LoVo (cell line): ENCODE measurements around the gene PTPRG.
"Not testable (repeated sequence)": the region's sequence is repeated elsewhere in the genome, so short reads cannot be mapped to it uniquely, and the experiment has no call there.

ENCODE experiments used
- DNase-seq: peaks from one replicate; pipeline ENCODE4 v3.0.0-alpha.2; 2016; ENCODE audit warnings: low spot score

PTPRG gene

GRCh38 chr3:61725851-61726333, 164.5 kb downstream of the PTPRG start:
- DNase-seq, result peak; percentile 45

- DNase-seq, result no peak
Observed at GRCh38 chr3:61727435-61727834, 166.1 kb downstream of the PTPRG start.

DNA sequence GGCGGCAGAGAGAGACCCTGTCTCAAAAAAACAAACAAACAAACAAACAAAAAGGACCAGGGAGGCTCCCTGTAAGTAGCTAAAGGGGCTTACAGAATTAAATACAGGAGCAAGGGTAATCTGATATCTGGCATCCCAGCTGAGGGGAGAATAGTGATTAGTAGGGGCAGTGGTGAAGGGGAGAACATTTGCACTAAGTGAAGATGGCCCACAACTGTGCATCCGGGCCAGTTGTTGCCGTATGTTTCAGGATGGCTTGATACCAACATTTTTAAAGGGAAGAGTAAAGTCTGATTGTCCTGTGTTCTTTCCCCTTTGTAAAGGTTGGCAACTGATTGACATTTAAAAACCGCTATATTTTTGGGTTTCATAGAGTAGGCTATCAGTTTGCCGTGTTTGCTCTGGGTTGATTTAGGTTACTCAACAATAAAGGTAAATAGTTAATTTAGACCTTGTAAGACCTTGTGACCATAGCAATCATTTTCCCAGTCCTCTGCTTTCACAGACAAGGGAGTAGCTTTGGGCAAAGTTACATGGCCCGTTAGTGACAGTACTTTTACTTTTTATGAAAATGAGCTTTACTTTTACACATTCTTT, 167.8 kb downstream of the PTPRG start:
- DNase-seq, result no peak

DNA sequence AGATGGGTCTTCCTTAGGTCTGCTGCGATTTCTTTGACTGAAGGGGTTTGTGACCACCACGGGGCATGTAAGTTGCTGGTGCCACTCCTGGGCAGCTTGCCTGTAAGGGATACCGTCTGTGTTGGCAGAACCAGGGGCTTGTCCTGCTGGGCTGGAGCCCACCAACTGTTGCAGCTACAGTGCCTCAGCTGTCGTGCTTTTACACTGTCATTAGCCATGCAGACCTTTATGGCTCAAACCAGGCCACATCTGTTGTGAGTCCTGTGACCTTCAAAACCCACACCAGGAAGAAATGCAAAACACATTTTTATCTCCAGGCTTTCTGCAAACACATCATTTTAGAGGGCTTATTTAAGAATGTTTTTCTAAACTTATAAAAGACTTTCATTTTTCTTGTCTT, 168.7 kb downstream of the PTPRG start:
- DNase-seq, result no peak

- no peak for DNase-seq
Observed at GRCh38 chr3:61730577-61731231, 169.3 kb downstream of the PTPRG start.

GRCh38 chr3:61733000-61733399, 171.6 kb downstream of the PTPRG start:
- no peak for DNase-seq

DNA sequence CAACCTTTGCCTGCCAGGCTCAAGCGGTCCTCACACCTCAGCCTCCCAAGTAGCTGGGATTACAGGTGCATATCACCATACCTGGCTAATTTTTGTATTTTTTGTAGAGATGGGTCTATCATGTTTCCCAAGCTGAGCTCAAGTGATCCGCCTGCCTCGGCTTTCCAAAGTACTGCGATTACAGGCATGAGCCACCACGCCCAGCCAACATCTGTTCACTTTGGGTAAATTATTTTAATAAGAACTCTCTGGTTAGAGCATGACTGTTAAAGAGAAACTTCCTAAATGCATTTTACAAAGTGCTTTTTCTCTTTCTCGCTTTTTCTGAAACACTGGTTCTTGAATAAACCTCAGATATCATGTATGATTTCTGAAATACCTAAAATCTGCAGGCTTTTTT, 172.5 kb downstream of the PTPRG start:
- no peak for DNase-seq

DNA sequence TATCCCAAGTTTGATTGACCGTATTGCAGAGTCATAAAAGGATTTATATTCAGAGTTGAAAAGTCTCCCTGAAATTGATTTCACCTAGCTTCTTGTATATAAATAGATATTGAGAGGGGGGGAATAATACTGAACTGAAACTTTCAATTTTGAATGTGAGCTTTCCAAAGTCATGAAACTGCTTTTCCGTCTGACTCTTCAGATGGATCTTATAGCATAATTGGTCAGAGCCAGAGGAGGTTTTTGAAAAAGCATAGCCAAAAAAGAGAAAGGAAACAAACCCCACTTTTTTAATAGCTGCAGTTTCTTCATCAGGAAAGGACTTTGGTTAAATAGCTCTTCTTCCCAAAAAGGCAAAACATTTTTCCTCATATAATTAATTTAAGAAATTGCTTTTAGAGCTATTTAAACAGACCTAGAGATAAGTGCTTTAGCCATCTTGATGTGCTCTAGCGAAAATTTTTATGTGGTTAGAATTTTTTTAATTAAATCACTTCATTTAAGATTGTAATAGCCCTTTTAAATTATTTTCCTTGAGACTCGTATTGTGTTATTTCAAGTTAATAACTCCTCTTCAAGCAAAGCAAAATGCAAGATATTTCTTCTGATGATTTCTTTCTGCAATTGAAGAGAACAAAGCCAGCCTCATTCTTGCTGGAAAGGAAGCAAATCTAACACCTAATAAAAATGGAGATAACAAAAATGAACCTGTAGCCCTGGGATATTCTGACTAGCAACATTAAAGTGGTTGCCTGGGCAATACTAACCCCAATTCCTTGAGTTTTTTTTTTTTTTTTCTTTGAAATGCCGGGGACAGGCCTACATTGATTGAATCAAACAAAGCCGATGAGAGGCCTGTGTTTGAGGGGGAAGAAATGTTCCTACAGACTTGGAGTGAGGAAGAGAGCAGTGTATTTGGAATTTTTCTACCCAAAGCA, 173.6 kb downstream of the PTPRG start:
- no peak for DNase-seq

DNA sequence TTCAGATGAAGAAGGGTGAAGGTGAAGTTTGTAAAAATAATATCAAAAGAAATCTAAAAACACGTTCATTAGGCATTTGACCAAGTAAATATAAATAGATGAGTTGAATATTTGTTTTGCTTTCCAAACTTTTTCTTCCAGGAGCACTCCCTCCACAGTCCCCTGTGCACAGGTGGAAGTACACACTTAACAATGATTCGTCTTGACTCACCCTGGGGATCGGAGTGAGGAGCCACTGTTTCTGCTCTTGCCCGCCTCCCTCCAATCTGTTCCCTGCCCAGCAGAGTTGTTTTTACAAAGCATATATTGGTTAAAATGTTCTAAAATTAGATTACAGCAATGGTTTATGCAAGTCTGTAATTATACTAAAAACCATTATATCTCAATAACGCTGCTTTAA, 175.1 kb downstream of the PTPRG start:
- DNase-seq, result no peak

DNA sequence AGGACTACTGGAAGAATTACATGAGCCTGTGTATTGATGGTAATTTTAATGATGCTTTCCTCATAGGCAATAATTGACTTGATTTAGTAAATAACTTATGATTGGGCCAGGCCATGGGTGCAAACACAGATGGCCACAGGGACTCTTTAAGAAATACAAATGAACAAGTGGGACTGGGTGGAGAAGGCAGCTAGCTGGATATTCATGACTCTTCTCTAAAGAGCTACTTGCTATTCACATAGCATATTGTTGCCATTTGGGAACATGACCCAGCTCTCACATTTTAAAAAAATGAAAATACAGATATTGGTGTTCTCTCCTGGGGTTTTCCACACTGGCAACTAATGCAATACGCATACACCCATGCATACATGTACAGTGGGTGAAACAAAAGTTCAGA, 178.3 kb downstream of the PTPRG start:
- DNase-seq, result no peak

- no peak for DNase-seq
Observed at GRCh38 chr3:61740494-61740893, 179.1 kb downstream of the PTPRG start.

- no peak for DNase-seq
Observed at GRCh38 chr3:61741551-61741950, 180.2 kb downstream of the PTPRG start.

GRCh38 chr3:61742006-61742405, 180.6 kb downstream of the PTPRG start:
- no peak for DNase-seq

GRCh38 chr3:61743067-61743466, 181.7 kb downstream of the PTPRG start:
- no peak for DNase-seq

- no peak for DNase-seq
Observed at GRCh38 chr3:61743686-61744242, 182.4 kb downstream of the PTPRG start.

DNA sequence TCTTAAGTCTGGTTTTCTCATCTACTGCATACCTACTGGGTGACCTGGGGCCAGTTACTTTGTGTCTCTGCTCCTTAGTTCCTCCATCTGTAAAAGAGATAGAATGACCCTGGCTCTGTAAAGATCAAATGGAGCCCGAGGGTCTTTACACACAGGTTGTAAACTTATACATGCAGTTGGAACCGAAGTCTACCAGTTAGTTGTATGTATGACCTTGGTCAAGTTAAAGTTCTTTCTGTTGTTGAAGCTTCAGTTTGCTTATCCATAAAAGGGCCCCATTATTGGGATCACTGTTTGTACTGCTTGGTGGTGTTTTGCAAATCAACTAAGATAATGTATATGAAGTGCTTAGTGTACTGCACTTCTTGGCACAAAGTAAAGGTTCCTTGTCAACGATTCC, 186.9 kb downstream of the PTPRG start:
- no peak for DNase-seq

DNA sequence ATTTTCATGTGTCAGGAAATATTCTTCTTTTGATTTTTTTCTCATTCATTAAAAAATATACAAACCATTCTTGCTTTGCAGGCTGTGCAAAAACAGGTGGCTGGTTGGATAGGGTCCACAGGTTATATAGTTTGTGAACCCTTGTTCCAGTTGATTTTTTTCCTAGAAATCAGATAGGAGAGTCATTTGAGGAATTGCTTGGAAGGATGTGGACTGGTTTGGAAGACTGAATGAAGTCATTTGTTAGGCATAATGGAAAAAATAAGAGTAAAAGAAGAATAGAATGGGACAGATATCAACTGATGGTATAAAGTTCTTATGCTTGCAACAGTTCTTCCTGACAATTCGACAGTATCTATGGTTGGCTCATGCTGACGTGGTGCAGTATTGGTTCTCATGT, 189.4 kb downstream of the PTPRG start:
- no peak for DNase-seq

GRCh38 chr3:61758839-61759238, 197.5 kb downstream of the PTPRG start:
- DNase-seq, result no peak

DNA sequence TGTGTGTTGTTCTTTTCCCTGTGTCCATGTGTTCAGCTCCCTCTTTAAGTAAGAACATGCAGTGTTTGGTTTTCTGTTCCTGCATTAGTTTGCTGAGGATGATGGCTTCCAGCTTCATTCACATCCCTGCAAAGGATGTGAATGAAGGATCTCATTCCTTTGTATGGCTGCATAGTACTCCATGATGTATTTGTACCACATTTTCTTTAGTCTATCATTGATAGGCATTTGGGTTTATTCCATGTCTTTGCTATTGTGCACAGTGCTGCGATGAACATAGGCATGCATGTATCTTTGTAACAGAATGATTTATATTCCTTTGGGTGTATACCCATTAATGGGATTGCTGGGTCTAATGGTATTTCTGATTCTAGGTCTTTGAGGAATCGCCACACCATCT, 199.4 kb downstream of the PTPRG start:
- not testable (repeated sequence) for DNase-seq

DNA sequence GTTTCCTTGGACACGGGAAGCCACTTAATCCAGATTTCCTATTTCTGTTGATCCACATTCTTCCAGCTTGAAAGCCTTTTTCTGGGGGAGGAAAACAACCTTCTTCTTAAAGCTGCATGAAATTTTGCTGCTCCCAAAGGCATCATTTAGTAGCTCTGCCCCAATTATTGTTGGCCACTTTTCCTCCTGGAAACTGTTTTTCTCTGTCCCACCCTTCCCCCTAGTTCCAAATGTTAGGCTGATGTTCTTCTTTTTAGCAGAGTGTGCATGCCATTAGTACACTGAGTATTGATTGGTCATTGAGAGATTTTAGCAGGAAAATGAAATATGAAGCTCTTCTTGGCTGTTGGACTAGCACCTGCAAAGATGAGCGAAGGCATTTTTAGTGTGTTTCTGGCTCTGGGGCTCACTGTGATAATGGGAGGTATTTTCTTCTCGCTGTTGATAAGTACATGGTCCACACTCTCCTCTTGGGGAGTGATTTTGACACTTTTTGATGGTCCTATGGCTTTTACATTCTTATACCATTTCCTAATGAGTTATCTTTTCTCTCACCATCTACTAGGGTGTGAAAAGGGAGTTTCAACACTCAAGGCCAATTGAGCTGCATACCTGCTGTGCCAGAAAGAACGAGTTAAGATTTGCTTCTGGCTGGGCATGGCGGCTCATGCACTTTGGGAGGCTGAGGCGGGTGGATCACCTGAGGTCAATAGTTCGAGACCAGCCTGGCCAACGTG, 200.5 kb downstream of the PTPRG start:
- no peak for DNase-seq

DNA sequence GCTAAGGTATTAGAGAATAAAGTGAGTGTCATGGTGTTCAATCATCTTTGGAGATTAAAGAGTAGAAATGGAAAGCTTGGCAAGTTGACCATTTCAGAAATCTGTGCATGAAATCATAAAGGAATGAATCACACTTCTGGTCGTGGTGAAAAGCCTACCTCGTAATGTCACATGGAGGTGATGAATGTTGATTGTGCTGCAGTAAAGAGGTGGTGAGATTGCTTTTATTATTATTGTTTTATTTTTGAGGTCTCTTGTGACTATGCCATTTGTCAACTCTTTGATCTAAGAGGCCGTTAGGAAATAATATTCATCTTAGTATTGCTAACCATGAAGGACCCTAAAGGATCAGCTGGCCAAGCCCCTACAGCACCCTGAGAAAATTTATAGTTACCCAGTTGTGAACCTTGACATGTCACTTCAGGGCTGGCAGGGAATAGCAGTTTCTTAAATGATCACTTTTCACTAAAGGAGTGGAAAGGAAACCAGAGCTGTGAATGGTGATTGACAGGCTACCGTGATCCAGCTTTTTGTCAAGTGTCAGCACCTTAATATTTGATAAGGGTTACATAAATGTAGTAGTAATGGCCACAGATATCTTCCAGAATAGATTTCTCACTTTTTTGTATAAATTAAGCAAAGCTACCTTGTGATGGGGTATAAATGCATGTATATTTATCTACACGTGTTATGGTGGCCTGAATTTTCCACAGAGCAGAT, 203.9 kb downstream of the PTPRG start:
- no peak for DNase-seq
